Stimulated activated CD4-positive, alpha-beta T cell treated with anti-CD3 and anti-CD28 coated beads, TNF-alpha, amount 100 ng/mL, for 24 hours (primary cell): ENCODE results near the gene PGAM2.

Source experiments
- DNase-seq, 3 experiments: peaks; one replicate each; pipeline ENCODE4 v3.0.0-alpha.2; 2020; ENCODE audit warnings: low read depth in 3 of 3

PGAM2 gene

GRCh38 chr7:44067064-44067951 is 1.9 kb upstream of the PGAM2 start:
- no peak for DNase-seq

DNA sequence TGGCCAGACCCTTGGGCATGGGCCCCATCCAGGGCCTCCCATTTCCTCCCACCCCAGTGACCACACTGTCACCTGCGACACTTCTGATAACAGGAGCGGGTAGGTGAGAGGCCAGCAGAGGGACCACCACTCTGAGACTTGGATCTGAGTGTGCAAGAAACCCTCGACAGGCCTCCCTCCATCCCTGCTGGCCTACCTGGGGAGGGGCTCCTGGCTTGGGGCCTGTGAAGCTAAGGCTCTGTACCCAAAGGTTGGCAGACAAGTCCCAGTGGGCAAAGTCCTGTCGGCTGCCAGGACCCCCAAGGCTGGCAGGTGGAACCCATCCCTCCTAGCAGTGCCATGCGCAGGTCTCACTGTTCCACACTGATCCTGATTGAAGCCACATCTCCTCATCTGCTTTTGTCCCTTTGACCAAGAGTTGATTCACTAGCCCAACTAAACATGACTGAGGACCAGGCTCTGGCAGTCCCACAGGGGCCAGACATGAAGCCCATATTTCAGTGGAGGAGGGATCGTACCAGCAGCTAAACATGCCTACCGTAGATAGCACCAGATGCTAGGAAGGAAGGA is 1.2 kb upstream of the PGAM2 start:
- no peak for DNase-seq

- DNase-seq = no peak
These were observed 719 bp upstream of the PGAM2 start for GRCh38 chr7:44066111-44066460.

- no peak for DNase-seq
These were observed 456 bp downstream of the PGAM2 start for GRCh38 chr7:44064791-44065430.

DNA sequence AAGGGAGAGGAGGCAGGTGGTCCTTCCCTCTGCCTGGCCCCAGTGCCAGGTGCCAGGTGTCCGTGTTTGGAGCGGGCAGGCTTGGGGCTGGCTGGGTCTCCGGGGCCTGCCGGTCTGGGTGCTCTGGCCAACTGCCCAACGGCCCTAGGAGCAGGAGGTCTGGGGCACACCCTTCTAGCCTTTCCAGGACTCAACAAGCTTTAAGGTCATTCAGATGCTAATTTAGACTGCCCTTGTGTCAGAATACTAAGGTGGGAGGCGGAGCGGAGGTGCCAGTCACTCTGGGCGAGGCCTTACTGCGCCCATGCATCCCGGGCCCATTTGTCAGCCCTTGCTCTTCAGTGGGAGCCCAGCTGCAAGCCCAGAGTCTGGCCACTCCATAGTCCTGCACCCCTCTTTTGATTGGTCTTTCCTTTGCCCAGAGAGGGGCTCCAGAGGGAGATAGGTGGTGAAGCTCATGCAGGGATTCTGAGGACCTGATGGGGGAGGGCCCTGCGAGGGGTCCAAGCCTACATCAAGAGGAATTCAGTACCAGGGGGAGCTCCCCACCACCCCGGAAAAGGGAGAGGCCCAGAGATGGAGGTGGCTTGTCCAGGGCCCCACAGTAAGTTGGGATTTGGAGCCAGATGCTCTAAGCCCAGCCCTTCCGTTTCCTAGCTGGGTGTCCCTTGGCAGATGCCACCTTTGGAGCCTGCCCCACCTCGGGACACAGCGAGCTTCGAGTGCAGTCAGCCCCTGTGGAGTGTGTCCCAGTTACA is 1.3 kb downstream of the PGAM2 start:
- DNase-seq = no peak

DNA sequence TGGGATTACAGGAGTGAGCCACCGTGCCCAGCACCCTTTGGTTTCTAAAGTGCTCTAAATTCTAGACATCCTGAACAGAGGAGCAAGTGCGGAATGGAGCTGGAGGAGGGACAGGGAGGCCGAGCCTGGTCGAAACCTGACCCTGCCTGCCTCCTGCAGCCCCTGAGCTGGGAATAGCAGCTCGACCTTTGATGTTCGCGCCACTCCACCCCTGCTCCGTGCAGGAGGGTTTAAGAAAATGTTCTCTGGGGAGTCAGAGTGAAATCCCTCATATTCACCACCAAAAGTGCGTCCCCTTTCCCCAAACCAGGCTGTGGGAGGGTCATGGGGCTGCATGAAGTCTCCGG is 1.8 kb downstream of the PGAM2 start:
- no peak for DNase-seq

GRCh38 chr7:44062903-44063295 is 2.5 kb downstream of the PGAM2 start:
- DNase-seq = no peak

DNA sequence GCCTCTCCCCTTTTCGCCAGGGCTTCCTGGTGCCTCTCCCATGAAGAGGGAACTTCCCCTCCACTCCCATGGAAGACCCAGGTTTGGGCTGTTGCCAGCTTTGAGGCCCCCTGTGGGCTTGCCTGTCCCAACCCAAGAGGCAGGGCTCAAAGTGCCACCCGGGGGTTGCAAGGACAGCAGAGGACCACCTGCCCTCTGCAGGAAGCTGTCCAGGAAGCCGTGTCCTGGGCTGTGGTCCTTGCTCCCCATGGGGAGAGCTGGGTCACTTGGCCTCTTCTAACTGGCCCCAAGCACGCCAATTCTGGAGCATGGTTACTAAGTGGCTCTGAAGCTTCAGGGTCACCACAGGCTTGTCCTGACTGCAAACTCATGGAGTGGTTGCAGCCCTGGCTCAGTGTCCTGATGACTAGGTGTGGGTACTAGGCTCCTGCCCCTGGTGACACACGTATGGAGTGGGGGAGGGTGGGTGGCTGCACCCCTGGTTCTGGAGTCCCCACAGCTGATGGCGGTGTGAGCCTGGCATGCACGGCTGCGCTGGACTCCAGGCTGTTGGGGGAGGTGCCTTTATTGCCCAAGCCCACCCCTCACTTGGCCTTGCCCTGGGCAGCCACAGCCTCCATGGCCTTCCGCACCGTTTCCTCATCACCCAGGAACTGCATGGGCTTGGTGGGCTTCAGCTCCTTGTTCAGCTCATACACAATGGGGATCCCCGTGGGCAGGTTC is 3.0 kb downstream of the PGAM2 start:
- DNase-seq = no peak

DNA sequence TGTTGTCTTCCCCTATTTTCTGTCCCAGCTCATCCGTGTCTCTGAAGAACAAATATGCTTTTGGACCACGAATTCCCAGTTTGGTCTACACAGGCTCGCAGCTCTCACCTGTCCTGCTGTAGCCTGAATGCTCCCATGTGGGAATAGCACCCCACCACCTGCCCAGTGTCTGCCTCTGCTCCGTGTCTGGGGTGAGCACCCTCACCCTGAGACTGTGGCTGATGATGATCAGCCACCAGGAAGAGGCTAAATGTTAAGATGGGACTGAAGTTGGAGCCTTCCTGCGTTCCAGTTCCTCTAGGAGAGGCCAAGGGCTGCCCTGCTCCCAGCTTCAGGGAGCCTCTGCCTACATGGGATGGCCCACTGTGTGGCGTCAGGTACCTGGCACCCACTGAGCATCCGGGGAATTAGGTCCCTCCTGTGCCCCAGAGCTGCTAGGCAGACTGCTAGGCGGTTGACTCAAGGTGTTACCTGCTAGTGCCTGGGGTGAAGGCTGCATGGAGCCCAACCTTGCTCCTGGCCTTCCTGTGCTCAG is 3.7 kb downstream of the PGAM2 start:
- no peak for DNase-seq

- no peak for DNase-seq
These were observed 4.3 kb downstream of the PGAM2 start for GRCh38 chr7:44060948-44061644.

- no peak for DNase-seq
These were observed 5.0 kb downstream of the PGAM2 start for GRCh38 chr7:44060091-44060947.

DNA sequence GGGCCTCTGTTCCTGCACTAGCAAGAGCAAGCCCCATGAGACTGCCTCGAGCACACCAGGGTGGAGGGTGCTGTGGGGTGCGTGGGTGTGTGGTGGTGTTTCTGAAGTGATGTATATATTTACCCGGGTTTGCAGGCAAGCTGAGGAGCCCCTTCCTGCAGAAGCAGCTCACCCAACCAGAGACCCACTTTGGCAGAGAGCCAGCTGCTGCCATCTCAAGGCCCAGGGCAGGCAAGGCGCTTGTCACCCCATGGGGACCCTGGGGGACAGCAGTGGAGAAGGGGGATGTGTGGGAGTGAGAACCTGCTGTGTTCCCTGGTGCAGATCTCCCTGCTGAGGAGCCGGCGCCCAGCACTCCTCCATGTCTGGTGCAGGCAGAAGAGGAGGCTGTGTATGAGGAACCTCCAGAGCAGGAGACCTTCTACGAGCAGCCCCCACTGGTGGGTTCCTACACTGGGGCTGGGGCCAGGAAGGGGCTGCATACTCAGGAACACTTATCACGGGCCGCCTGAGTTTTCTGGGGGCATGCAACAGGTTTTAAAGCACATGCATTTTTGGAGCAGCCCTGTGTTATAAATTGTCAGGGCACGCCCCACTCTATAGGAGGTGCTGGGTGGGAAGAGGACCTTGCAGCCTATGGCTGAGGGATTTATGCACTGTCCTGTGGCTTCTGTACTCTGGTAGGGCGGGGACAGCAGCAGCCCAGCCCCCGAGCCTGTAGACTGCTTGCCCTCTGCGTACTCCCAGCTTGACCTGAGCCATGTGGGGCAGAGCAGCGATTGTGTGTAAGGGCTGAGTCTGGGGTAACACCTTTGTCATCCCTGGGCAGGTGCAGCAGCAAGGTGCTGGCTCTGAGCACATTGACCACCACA is 5.9 kb downstream of the PGAM2 start:
- DNase-seq = no peak

DNA sequence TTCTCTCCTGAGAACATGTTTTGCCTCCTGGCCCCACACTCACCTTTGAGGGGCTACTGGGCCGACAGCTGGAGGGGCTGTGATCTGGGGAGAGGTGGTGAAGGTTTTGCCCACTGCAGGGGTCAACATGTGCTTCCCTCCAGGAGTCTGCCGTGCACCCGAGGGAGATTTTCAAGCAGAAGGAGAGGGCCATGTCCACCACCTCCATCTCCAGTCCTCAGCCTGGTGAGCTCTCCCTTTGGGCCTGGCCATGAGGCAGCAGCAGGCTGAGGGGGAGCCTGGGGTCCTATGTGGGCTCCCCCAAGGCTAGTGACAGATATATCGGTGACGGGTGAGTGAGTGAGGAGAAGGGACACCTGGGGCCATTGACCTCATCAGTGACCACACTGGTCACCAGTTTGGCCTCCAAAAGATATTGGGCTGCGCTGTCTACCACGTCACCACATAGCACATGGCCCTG is 6.6 kb downstream of the PGAM2 start:
- DNase-seq = no peak

GRCh38 chr7:44057849-44058758 is 7.3 kb downstream of the PGAM2 start:
- no peak for DNase-seq

DNA sequence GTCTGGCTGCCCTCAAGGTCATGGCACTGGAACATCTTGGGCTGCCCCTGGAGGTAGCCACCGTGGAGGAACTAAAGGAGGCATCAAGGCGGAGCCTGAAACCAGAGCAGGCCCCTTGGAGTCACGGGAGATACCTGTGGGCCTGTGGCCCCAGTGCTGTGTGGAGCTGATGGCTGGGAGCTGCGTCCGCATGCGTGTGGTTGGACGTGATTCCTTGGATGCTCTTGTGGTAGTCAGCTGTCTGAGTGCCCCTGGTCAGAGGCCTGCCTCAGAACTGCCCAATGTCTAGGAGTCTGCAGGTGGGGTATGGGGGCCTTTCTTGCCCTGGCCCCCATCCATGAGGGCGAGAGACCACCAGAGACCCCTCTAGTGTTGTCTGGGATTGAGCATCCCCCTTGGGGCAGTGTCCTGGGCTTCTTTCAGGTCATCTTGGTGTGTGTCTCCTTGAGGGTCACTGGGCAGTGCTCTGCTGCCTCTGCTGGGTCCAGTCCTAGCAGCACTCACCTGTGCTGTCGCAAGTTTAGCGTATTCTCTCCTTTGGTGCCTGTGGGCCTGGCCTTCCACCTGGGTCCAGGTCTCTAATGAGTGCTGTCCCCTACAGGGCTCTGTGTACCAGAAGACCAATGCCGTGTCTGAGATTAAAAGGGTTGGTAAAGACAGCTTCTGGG is 8.1 kb downstream of the PGAM2 start:
- DNase-seq = no peak

GRCh38 chr7:44056681-44057080 is 8.7 kb downstream of the PGAM2 start:
- DNase-seq = no peak

GRCh38 chr7:44052771-44053365 is 12.5 kb downstream of the PGAM2 start:
- no peak for DNase-seq
